Keratinocyte (primary cell): Measurements from ENCODE around the gene ZNF497. TPM values are rescaled to one million over a fixed set of nuclear protein-coding genes. Genes with fewer than 3 reads are reported as not detected.

Experiments used
- DNase-seq: peaks from one replicate; pipeline ENCODE4 v3.0.0-alpha.2; 2011; ENCODE audit warnings: low read depth, missing footprints, low spot score
- FAIRE-seq: peaks from 2 replicates; lab custom pipeline; 2011; peaks lifted over from hg19 to GRCh38; lab: Jason Lieb, UNC
- H2AFZ ChIP-seq: 2 replicates; pipeline ENCODE4 v1.6.0; 2012; ENCODE audit warnings: low read length, control low read depth, inconsistent platforms; ENCODE audit not compliant: control insufficient read depth
- H3K27ac ChIP-seq: 2 replicates; pipeline ENCODE4 v1.5.1; 2011; ENCODE audit warnings: low read length; ENCODE audit not compliant: control insufficient read depth, insufficient read depth
- H3K27me3 ChIP-seq: 3 replicates; pipeline ENCODE4 v1.6.0; 2011; ENCODE audit warnings: low read length; ENCODE audit not compliant: control insufficient read depth, insufficient read depth; ENCODE audit errors: extremely low read depth
- H3K36me3 ChIP-seq, 2 experiments: 2 replicates in 1 of 2; 3 replicates in 1 of 2; pipeline ENCODE4 v1.5.1; 2011; ENCODE audit warnings: low read length in 2 of 2, mild to moderate bottlenecking in 1 of 2; ENCODE audit not compliant: control insufficient read depth in 2 of 2, insufficient read depth in 2 of 2; ENCODE audit errors: extremely low read depth in 1 of 2
- H3K4me1 ChIP-seq: 3 replicates; pipeline ENCODE4 v1.5.1; 2011; ENCODE audit warnings: low read length; ENCODE audit not compliant: control insufficient read depth, insufficient read depth; ENCODE audit errors: extremely low read depth
- H3K4me2 ChIP-seq: 3 replicates; pipeline ENCODE4 v1.6.0; 2011; ENCODE audit warnings: low read depth, low read length; ENCODE audit not compliant: control insufficient read depth, insufficient read depth; ENCODE audit errors: extremely low read depth
- H3K4me3 ChIP-seq, 3 experiments: fragments of 200-600 bp in 1 of 3; sonication (generic) in 1 of 3; 2 replicates in 2 of 3; 3 replicates in 1 of 3; pipeline ENCODE4 v1.5.1; 2011 to 2016; ENCODE audit warnings: low read length in 3 of 3, mild to moderate bottlenecking in 3 of 3, control low read depth in 2 of 3, inconsistent platforms in 1 of 3, low read depth in 1 of 3, mixed read lengths in 1 of 3, mixed run types in 1 of 3, moderate library complexity in 1 of 3; ENCODE audit not compliant: control insufficient read depth in 2 of 3, insufficient read depth in 2 of 3; ENCODE audit errors: extremely low read depth in 1 of 3
- H3K79me2 ChIP-seq: 2 replicates; pipeline ENCODE4 v1.6.0; 2012; ENCODE audit warnings: low read length; ENCODE audit not compliant: control insufficient read depth, insufficient read depth
- H3K9ac ChIP-seq: 3 replicates; pipeline ENCODE4 v1.6.0; 2011; ENCODE audit warnings: low read length; ENCODE audit not compliant: control insufficient read depth, insufficient read depth; ENCODE audit errors: extremely low read depth
- H3K9me1 ChIP-seq: 3 replicates; pipeline ENCODE4 v1.6.0; 2011; ENCODE audit warnings: low read length; ENCODE audit not compliant: control insufficient read depth, insufficient read depth; ENCODE audit errors: extremely low read depth
- H3K9me3 ChIP-seq: 2 replicates; pipeline ENCODE4 v1.5.1; 2012; ENCODE audit warnings: low read depth, low read length; ENCODE audit not compliant: control insufficient read depth
- H4K20me1 ChIP-seq: 3 replicates; pipeline ENCODE4 v1.6.0; 2011; ENCODE audit warnings: low read length; ENCODE audit not compliant: control insufficient read depth, insufficient read depth; ENCODE audit errors: extremely low read depth
- CTCF ChIP-seq, 3 experiments: IDR thresholded peaks in 1 of 3; conservative IDR thresholded peaks in 1 of 3; optimal IDR thresholded peaks in 1 of 3; 2 replicates in 2 of 3; 3 replicates in 1 of 3; pipeline versions ENCODE3 to v1.5.1; 2011; ENCODE audit warnings: low read length in 3 of 3, mild to moderate bottlenecking in 3 of 3, moderate library complexity in 2 of 3, control low read depth in 1 of 3, inconsistent platforms in 1 of 3; ENCODE audit not compliant: insufficient read depth in 2 of 3; ENCODE audit errors: extremely low read depth in 1 of 3
- EZH2 ChIP-seq: IDR thresholded peaks from one replicate; pipeline ENCODE4 v1.6.1; 2012; ENCODE audit warnings: inconsistent platforms, mild to moderate bottlenecking, low read length, moderate library complexity
- dilution Hi-C: fragments of 300-500 bp; cut with MboI; formaldehyde crosslinking; loops from one replicate; pipeline ENCODE4 v1.7.0; 2020; ENCODE audit warnings: low sequenced_read_pairs; ENCODE audit not compliant: extremely low pct_ligation_motif_present
- polyA plus RNA-seq, 5 experiments: library from polyadenylated mRNA; depleted of rRNA in 3 of 5; stranded (reverse) in 3 of 5; stranded (forward) in 1 of 5; unstranded in 1 of 5; fragments of >200 nt; gene quantifications; 1 replicate in 1 of 5; 2 replicates in 3 of 5; 3 replicates in 1 of 5; pipeline versions ENCODE4 v1.2.1 to v1.2.3, GENCODE V29; 2011 to 2012; ENCODE audit warnings: missing spikeins in 2 of 5, low read depth in 1 of 5, low replicate concordance in 1 of 5

Gene ZNF497
- polyA plus RNA-seq, 1 donor (not counting 4 experiments of a cell fraction or from before 2014, with no cell fraction given): 0.29 TPM

GRCh38 chr19:58401840-58402421 is 39.4 kb upstream of the ZNF497 start:
- H3K9me1 ChIP-seq: no peaks in the 10 kb centered on the region

GRCh38 chr19:58400916-58401839 is 38.6 kb upstream of the ZNF497 start:
- Histone ChIP-seq H3K4me1 (peaks cover 11% of the 10 kb centered on the region), H3K27ac (peak overlapping the region; percentile 49), H3K36me3 (no peaks in the 10 kb centered on the region), H2AFZ (peak overlapping the region; percentile 58), H3K4me3 (peak overlapping the region; percentile 55 to 73 (median 67)), H3K79me2 (peaks cover 5% of the 10 kb centered on the region), H3K9me1 (no peaks in the 10 kb centered on the region), H3K27me3 (no peaks in the 10 kb centered on the region), H3K4me2 (peak overlapping the region; percentile 76), H4K20me1 (no peaks in the 10 kb centered on the region), H3K9ac (peak overlapping the region; percentile 72), H3K9me3 (no peaks in the 10 kb centered on the region)
- DNase-seq (peak; percentile 97), FAIRE-seq (peak; percentile 73)
- dilution Hi-C loops: no loop called here
- TF ChIP-seq EZH2: no peak
- peak in 2 of 3 experiments; percentile 13 to 21 for TF ChIP-seq CTCF (optimal IDR thresholded peaks at IDR 0.05 in 1 of 3, IDR thresholded peaks at IDR 0.05 in 1 of 3, conservative IDR thresholded peaks at IDR 0.05 in 1 of 3; ENCODE audit: extremely low read depth in 1 of 3, insufficient read depth in 2 of 3, low read length in 3 of 3)

More at GRCh38 chr19:58401840-58402421, 39.4 kb upstream of the ZNF497 start:
- DNase-seq (no peak), FAIRE-seq (no peak)
- H3K4me3 ChIP-seq: peak overlapping the region; percentile 55 to 73 (median 67)
- H3K79me2 ChIP-seq: peaks cover 5% of the 10 kb centered on the region
- H3K27ac ChIP-seq: peak overlapping the region; percentile 49
- H3K4me2 ChIP-seq: peak overlapping the region; percentile 76
- peak overlapping the region; percentile 72 for H3K9ac ChIP-seq
- dilution Hi-C loops: no loop called here
- no peaks in the 10 kb centered on the region for H3K27me3 ChIP-seq
- no peak for TF ChIP-seq EZH2
- no peak for TF ChIP-seq CTCF (optimal IDR thresholded peaks at IDR 0.05 in 1 of 3, IDR thresholded peaks at IDR 0.05 in 1 of 3, conservative IDR thresholded peaks at IDR 0.05 in 1 of 3; ENCODE audit: extremely low read depth in 1 of 3, insufficient read depth in 2 of 3, low read length in 3 of 3)
- no peaks in the 10 kb centered on the region for H4K20me1 ChIP-seq
- H3K4me1 ChIP-seq: peaks cover 11% of the 10 kb centered on the region
- H2AFZ ChIP-seq: no peak overlapping the region
- no peaks in the 10 kb centered on the region for H3K36me3 ChIP-seq
- no peaks in the 10 kb centered on the region for H3K9me3 ChIP-seq
